K562 (cell line): ENCODE measurements around the gene B3GALNT2. TPM values are rescaled to one million over a fixed set of nuclear protein-coding genes. Genes with fewer than 3 reads are reported as not detected.

Experiments
- ATAC-seq: fragments of 200-7000 bp; cut with Tn5 transposase; 3 replicates; pipeline ENCODE4 v1.9.1; 2020; ENCODE audit warnings: moderate library complexity
- BruUV-seq: library from RNA; stranded (reverse); fragments of 400-500 nt; replicated peaks from 2 replicates; lab custom pipeline; 2021; lab: Mats Ljungman, UMichigan
- CTCF ChIA-PET: fragments of 300-600 bp; formaldehyde crosslinking; extraction: SDS; loops from one replicate; lab custom pipeline; 2021; ENCODE audit warnings: low intra/inter-chr PET ratio; lab: Yijun Ruan, JAX
- POLR2A ChIA-PET: fragments of 300-600, 350-650 bp; sonication (Branson Sonifier 250); formaldehyde crosslinking; extraction: SDS; loops from one replicate; lab custom pipeline; 2021; ENCODE audit warnings: antibody characterized with exemption, inconsistent platforms; lab: Yijun Ruan, JAX
- DNase-seq, 4 experiments: peaks; one replicate each; pipeline versions ENCODE4 v3.0.0 to v3.0.0-alpha.2; 2011 to 2018; ENCODE audit warnings: low spot score in 3 of 4, mixed read lengths in 3 of 4; ENCODE audit errors: extremely low read depth in 1 of 4
- FAIRE-seq: peaks from 2 replicates; lab custom pipeline; 2011; peaks lifted over from hg19 to GRCh38; lab: Jason Lieb, UNC
- H2AFZ ChIP-seq: 2 replicates; pipeline ENCODE4 v1.6.0; 2011; ENCODE audit warnings: low read depth, low read length, control low read depth, inconsistent platforms
- H3K27ac ChIP-seq: fragments of 200-600 bp; 3 replicates; pipeline ENCODE4 v1.8.0; 2011; ENCODE audit warnings: low read depth, mild to moderate bottlenecking, control low read depth, inconsistent platforms, low read length, moderate library complexity, mixed read lengths; ENCODE audit errors: extremely low read depth
- H3K27me3 ChIP-seq, 2 experiments: fragments of 300-600 bp in 1 of 2; 2 replicates in 1 of 2; 3 replicates in 1 of 2; pipeline versions ENCODE4 v1.6.0 to v1.8.0; 2011; ENCODE audit warnings: inconsistent platforms in 2 of 2, low read length in 2 of 2, mild to moderate bottlenecking in 1 of 2, mixed read lengths in 1 of 2, moderate library complexity in 1 of 2; ENCODE audit not compliant: control insufficient read depth in 2 of 2, insufficient read depth in 2 of 2
- H3K36me3 ChIP-seq: fragments of 300-600 bp; 3 replicates; pipeline ENCODE4 v1.8.0; 2011; ENCODE audit warnings: mild to moderate bottlenecking, low read length, inconsistent platforms; ENCODE audit not compliant: control insufficient read depth, insufficient read depth
- H3K4me1 ChIP-seq, 2 experiments: fragments of 200-600 bp in 1 of 2; replicated peaks in 1 of 2; 2 replicates in 1 of 2; 3 replicates in 1 of 2; pipeline versions ENCODE4 v1.5.1 to v1.8.0; 2011; ENCODE audit warnings: inconsistent platforms in 2 of 2, low read length in 2 of 2, mild to moderate bottlenecking in 1 of 2, mixed read lengths in 1 of 2, moderate library complexity in 1 of 2; ENCODE audit not compliant: control insufficient read depth in 2 of 2, insufficient read depth in 2 of 2
- H3K4me2 ChIP-seq: 2 replicates; pipeline ENCODE4 v1.6.1; 2011; ENCODE audit warnings: low read length, control low read depth, inconsistent platforms, mixed read lengths; ENCODE audit not compliant: insufficient read depth
- H3K4me3 ChIP-seq: fragments of 200-600 bp; sonication (generic), shearing (Covaris generic); 2 replicates; pipeline ENCODE4 v1.5.1; 2016; ENCODE audit warnings: control low read depth, inconsistent platforms
- H3K79me2 ChIP-seq: fragments of 200-600 bp; 3 replicates; pipeline ENCODE4 v1.8.0; 2011; ENCODE audit warnings: low read length, inconsistent platforms; ENCODE audit not compliant: control insufficient read depth, insufficient read depth
- H3K9ac ChIP-seq, 2 experiments: 2 replicates each; pipeline versions ENCODE4 v1.6.0 to v1.6.1; 2011; ENCODE audit warnings: low read depth in 2 of 2, low read length in 2 of 2, control low read depth in 1 of 2, inconsistent platforms in 1 of 2, mild to moderate bottlenecking in 1 of 2, mixed read lengths in 1 of 2; ENCODE audit not compliant: insufficient read depth in 1 of 2
- H3K9me1 ChIP-seq: one replicate; pipeline ENCODE4 v1.6.0; 2011; ENCODE audit warnings: inconsistent platforms, mild to moderate bottlenecking, low read length, moderate library complexity; ENCODE audit not compliant: control insufficient read depth, insufficient read depth
- H3K9me3 ChIP-seq: replicated peaks from 2 replicates; pipeline ENCODE4 v1.5.1; 2011; ENCODE audit warnings: low read depth, low read length, inconsistent platforms; ENCODE audit not compliant: control insufficient read depth, insufficient read depth
- H4K20me1 ChIP-seq: replicated peaks from 2 replicates; pipeline ENCODE4 v1.6.1; 2011; ENCODE audit warnings: low read length, inconsistent platforms, mixed read lengths; ENCODE audit not compliant: control insufficient read depth, insufficient read depth
- CC2D1A ChIP-seq: fragments of 450-650 bp; IDR thresholded peaks from 2 replicates; pipeline ENCODE4 v1.6.1; 2017; ENCODE audit warnings: mild to moderate bottlenecking
- ETS2 ChIP-seq: IDR thresholded peaks from 2 replicates; pipeline ENCODE4 v1.6.1; 2016; ENCODE audit warnings: borderline replicate concordance, missing genetic modification characterization, mild to moderate bottlenecking, moderate library complexity, missing compliant biosample characterization; ENCODE audit not compliant: poor library complexity, severe bottlenecking
- LCOR ChIP-seq: sonication (generic); formaldehyde crosslinking; IDR thresholded peaks from 2 replicates; pipeline ENCODE4 v1.8.0; 2022; ENCODE audit warnings: mild to moderate bottlenecking, missing genetic modification reagents
- MEF2A ChIP-seq: IDR thresholded peaks from 2 replicates; pipeline ENCODE4 v1.6.1; 2011; ENCODE audit warnings: low read depth, mild to moderate bottlenecking, low read length, moderate library complexity; ENCODE audit not compliant: control insufficient read depth
- NCOR1 ChIP-seq: fragments of 450-650 bp; IDR thresholded peaks from 2 replicates; pipeline ENCODE4 v1.6.1; 2016; ENCODE audit warnings: mild to moderate bottlenecking, moderate library complexity
- PPARD ChIP-seq: fragments of 250-450 bp; sonication (Bioruptor Pico); IDR thresholded peaks from 2 replicates; pipeline ENCODE4 v1.8.0; 2022; ENCODE audit warnings: inconsistent platforms, mild to moderate bottlenecking, moderate library complexity
- PTTG1 ChIP-seq: fragments of 450-650 bp; IDR thresholded peaks from 2 replicates; pipeline ENCODE4 v1.6.1; 2016; ENCODE audit warnings: low read depth, mild to moderate bottlenecking, missing genetic modification characterization, missing compliant biosample characterization
- RBM39 ChIP-seq: fragments of 200-400 bp; formaldehyde crosslinking; optimal IDR thresholded peaks from 2 replicates; pipeline ENCODE3; 2018; ENCODE audit warnings: low read depth, low read length
- TRIM24 ChIP-seq, 2 experiments: fragments of 450-650 bp; IDR thresholded peaks; 2 replicates each; pipeline ENCODE4 v1.6.1; 2016
- U2AF1 ChIP-seq: fragments of 200-400 bp; formaldehyde crosslinking; optimal IDR thresholded peaks from 2 replicates; pipeline ENCODE3; 2017; ENCODE audit warnings: mild to moderate bottlenecking, low read depth, low read length, moderate library complexity
- ZSCAN32 ChIP-seq: fragments of 450-650 bp; formaldehyde crosslinking; IDR thresholded peaks from 2 replicates; pipeline ENCODE4 v1.4.0; 2020; ENCODE audit warnings: mild to moderate bottlenecking, moderate library complexity
- WGBS: fragments of 100-300 bp; shearing (Covaris generic); methylation state at CpG from one replicate; pipeline ENCODE4 v1.1.6; 2016; ENCODE audit warnings: low coverage, mixed read lengths; ENCODE audit not compliant: insufficient coverage; ENCODE audit errors: missing lambda C conversion rate; 5-methylcytosine and 5-hydroxymethylcytosine counted together
- in situ Hi-C: fragments of 300-500 bp; cut with MboI; formaldehyde crosslinking; loops from 4 replicates; pipeline ENCODE4 v1.15.0; 2018; ENCODE audit warnings: inconsistent platforms, mixed read lengths
- intact Hi-C: fragments of 100-400 bp; cut with micrococcal nuclease; formaldehyde crosslinking; loops from 2 replicates; pipeline ENCODE4 v1.14.2; 2022
- polyA plus RNA-seq, 8 experiments: library from polyadenylated mRNA; depleted of rRNA in 4 of 8; stranded (reverse) in 5 of 8; unstranded in 3 of 8; fragments of >200 nt; fragmentation: Nextera tagmentation in 2 of 8; fragmentation: Illumina TruSeq in 1 of 8; extraction: Ambion mirVana in 2 of 8; extraction: Trizol in 1 of 8; gene quantifications; 2 replicates each; pipeline versions ENCODE4 v1.2.1 to v1.2.3, GENCODE V29; 2011 to 2014; ENCODE audit warnings: inconsistent platforms in 1 of 8, missing spikeins in 1 of 8
- total RNA-seq, 7 experiments: library from RNA; depleted of rRNA in 6 of 7; stranded (reverse); fragments of >200 nt in 6 of 7; fragmentation: Illumina TruSeq in 2 of 7; extraction: Trizol in 2 of 7; gene quantifications; 2 replicates each; pipeline versions ENCODE4 v1.2.1 to v1.2.3, GENCODE V29; 2011 to 2021; ENCODE audit warnings: low replicate concordance in 1 of 7
- TF ChIP-seq, protein P1 (sequence below), 2 experiments: fragments of 150-350 bp in 1 of 2; IDR thresholded peaks; 2 replicates each; pipeline ENCODE4 v1.6.1; 2012 to 2016; ENCODE audit warnings: low read depth in 2 of 2, low read length in 2 of 2, mild to moderate bottlenecking in 1 of 2, moderate library complexity in 1 of 2
- TF ChIP-seq, protein P2 (sequence below): fragments of 250-450 bp; sonication (Bioruptor Pico); IDR thresholded peaks from 2 replicates; pipeline ENCODE4 v1.5.0; 2020; ENCODE audit warnings: mild to moderate bottlenecking

B3GALNT2 gene
- total and polyA plus RNA-seq, 9 of the 15 experiments (the other 6 are each of a cell fraction or from before 2014, with no cell fraction given), result 2.0 to 31.7 (median 22.9) TPM

GRCh38 chr1:235525314-235525713, 21.1 kb upstream of the B3GALNT2 start (continued):
- TF ChIP-seq, protein P1, sequence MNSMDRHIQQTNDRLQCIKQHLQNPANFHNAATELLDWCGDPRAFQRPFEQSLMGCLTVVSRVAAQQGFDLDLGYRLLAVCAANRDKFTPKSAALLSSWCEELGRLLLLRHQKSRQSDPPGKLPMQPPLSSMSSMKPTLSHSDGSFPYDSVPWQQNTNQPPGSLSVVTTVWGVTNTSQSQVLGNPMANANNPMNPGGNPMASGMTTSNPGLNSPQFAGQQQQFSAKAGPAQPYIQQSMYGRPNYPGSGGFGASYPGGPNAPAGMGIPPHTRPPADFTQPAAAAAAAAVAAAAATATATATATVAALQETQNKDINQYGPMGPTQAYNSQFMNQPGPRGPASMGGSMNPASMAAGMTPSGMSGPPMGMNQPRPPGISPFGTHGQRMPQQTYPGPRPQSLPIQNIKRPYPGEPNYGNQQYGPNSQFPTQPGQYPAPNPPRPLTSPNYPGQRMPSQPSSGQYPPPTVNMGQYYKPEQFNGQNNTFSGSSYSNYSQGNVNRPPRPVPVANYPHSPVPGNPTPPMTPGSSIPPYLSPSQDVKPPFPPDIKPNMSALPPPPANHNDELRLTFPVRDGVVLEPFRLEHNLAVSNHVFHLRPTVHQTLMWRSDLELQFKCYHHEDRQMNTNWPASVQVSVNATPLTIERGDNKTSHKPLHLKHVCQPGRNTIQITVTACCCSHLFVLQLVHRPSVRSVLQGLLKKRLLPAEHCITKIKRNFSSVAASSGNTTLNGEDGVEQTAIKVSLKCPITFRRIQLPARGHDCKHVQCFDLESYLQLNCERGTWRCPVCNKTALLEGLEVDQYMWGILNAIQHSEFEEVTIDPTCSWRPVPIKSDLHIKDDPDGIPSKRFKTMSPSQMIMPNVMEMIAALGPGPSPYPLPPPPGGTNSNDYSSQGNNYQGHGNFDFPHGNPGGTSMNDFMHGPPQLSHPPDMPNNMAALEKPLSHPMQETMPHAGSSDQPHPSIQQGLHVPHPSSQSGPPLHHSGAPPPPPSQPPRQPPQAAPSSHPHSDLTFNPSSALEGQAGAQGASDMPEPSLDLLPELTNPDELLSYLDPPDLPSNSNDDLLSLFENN (IDR thresholded peaks at IDR 0.05; ENCODE audit: low read depth in 2 of 2, low read length in 2 of 2), result no peak
- no peak for TF ChIP-seq ETS2 (tag)

DNA sequence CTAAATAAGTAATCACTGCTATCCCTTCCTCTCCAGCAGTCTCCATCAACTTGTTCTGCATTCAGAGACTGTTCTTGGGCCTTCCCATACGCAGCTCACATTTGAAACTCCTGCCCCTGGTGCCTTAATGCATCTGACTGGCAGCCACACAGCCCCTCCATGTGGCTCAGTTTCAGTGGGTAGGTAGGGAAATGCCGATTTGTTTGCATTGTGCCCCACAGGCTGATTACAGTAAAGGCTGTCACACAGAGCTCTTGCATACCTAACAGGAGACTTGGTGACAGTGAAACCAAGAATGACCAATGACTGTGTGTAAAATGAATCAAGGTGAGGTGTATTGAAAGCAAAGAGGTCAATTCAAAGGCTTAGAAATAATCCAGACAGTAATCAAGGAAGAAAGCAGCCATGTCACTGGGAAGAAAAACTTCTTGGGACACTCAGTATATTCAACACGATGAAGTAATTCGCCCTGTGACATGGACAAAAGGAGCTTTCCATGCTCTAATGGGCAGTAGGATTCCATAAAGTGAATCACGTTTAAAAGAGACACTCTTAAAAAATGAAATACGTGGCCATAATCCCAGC, 12.7 kb upstream of the B3GALNT2 start:
- CTCF ChIA-PET, result no interaction called here
- no peak for DNase-seq
- in situ Hi-C loops, result loop anchor here (10.0 kb wide), 1 partner anchor 218 kb away; no protein-coding TSS in a partner anchor
- TF ChIP-seq U2AF1 (no peak), TRIM24 (IDR thresholded peaks at IDR 0.05) (no peak), LCOR (CRISPR knock-in tag) (no peak), CC2D1A (no peak), PTTG1 (tag) (no peak), PPARD (no peak), NCOR1 (no peak), ZSCAN32 (no peak), RBM39 (no peak), MEF2A (no peak)
- TF ChIP-seq, protein P2, sequence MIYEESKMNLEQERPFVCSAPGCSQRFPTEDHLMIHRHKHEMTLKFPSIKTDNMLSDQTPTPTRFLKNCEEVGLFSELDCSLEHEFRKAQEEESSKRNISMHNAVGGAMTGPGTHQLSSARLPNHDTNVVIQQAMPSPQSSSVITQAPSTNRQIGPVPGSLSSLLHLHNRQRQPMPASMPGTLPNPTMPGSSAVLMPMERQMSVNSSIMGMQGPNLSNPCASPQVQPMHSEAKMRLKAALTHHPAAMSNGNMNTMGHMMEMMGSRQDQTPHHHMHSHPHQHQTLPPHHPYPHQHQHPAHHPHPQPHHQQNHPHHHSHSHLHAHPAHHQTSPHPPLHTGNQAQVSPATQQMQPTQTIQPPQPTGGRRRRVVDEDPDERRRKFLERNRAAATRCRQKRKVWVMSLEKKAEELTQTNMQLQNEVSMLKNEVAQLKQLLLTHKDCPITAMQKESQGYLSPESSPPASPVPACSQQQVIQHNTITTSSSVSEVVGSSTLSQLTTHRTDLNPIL (CRISPR knock-in tag), result no peak
- intact Hi-C loops, result loop anchor here (10.0 kb wide), 1 partner anchor 328 kb away; no protein-coding TSS in a partner anchor
- no peaks in the 10 kb centered on the region for H3K36me3 ChIP-seq
- BruUV-seq, result no TSS peak
- no peak overlapping the region for H3K4me2 ChIP-seq
- no peak overlapping the region for H3K9ac ChIP-seq
- ATAC-seq, result no peak
- no peak for FAIRE-seq
- H3K79me2 ChIP-seq, result no peaks in the 10 kb centered on the region
- no peaks in the 10 kb centered on the region for H4K20me1 ChIP-seq
- H3K9me1 ChIP-seq, result no peaks in the 10 kb centered on the region
- 2% methylated on average over 6 of the region's 6 CpGs for WGBS
- no peak overlapping the region for H3K27ac ChIP-seq
- H3K27me3 ChIP-seq, result peaks cover 6 to 17% of the 10 kb centered on the region in 2 experiments
- H3K4me3 ChIP-seq, result no peak overlapping the region
- H3K4me1 ChIP-seq, result no peaks in the 10 kb centered on the region
- H2AFZ ChIP-seq, result no peak overlapping the region
- 0 out of 2 replicates have a peak, but pooled peaks cover 1% of the 10 kb centered on the region for H3K9me3 ChIP-seq
- POLR2A ChIA-PET, result interaction anchor here (0.7 to 0.9 kb wide), 3 partner anchors 8 to 440 kb away, joined by 3 to 4 read pairs (median 3); no protein-coding TSS in a partner anchor
